ENCODE results near the gene CD4. TPM values are rescaled to one million over a fixed set of nuclear protein-coding genes. Genes with fewer than 3 reads are reported as not detected.

Gene CD4
- total RNA-seq, 4 donors from 2014 or later: 1.8 to 12.9 (median 3.8) TPM

DNA sequence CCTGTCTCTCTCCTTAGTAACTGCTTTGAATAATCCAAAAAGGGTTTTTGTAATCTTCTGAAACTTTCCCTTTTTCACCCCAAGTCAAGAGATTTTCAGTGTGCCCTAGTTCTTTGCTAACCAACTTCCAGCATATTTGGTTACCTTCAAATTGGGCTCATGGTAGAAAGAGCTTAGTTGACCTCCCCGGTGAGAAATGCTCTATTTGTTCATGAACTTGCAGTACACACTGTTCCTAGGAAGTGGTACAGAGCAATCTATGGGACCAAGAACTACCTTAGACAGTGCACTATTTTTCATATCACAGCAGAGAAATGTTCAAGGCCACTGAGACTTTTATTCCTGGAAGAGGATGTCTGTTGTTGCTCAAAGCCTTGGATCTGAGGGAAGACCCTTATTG lies 64.3 kb downstream of the CD4 start:
- intact Hi-C loops (cut with DNase I; ENCODE audit: low total_unique reads) (loop anchor here (10.0 kb wide), 1 partner anchor 299 kb away; the partner anchor contains the start of gene IFFO1), in situ Hi-C loops (cut with MboI; ENCODE audit: low sequenced_read_pairs in 4 of 4) (no loop called here)
- Histone ChIP-seq H3K27ac (peak overlapping the region; percentile 78 to 97 (median 92)), H3K4me3 (peak overlapping the region in 1 of 4 donors; percentile 68), H3K4me1 (peaks cover 13 to 17% of the 10 kb centered on the region in 2 donors), H3K36me3 (peaks cover 0 to 33% of the 10 kb centered on the region in 2 donors), H3K27me3 (no peaks in the 10 kb centered on the region), H3K9me3 (no peaks in the 10 kb centered on the region)
- no peak for TF ChIP-seq POLR2A (IDR thresholded peaks at IDR 0.05)
- TF ChIP-seq, protein P1, sequence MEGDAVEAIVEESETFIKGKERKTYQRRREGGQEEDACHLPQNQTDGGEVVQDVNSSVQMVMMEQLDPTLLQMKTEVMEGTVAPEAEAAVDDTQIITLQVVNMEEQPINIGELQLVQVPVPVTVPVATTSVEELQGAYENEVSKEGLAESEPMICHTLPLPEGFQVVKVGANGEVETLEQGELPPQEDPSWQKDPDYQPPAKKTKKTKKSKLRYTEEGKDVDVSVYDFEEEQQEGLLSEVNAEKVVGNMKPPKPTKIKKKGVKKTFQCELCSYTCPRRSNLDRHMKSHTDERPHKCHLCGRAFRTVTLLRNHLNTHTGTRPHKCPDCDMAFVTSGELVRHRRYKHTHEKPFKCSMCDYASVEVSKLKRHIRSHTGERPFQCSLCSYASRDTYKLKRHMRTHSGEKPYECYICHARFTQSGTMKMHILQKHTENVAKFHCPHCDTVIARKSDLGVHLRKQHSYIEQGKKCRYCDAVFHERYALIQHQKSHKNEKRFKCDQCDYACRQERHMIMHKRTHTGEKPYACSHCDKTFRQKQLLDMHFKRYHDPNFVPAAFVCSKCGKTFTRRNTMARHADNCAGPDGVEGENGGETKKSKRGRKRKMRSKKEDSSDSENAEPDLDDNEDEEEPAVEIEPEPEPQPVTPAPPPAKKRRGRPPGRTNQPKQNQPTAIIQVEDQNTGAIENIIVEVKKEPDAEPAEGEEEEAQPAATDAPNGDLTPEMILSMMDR (IDR thresholded peaks at IDR 0.05 in 4 of 5, conservative IDR thresholded peaks at IDR 0.05 in 1 of 5): no peak
- ATAC-seq (no peak), DNase-seq (no peak)

DNA sequence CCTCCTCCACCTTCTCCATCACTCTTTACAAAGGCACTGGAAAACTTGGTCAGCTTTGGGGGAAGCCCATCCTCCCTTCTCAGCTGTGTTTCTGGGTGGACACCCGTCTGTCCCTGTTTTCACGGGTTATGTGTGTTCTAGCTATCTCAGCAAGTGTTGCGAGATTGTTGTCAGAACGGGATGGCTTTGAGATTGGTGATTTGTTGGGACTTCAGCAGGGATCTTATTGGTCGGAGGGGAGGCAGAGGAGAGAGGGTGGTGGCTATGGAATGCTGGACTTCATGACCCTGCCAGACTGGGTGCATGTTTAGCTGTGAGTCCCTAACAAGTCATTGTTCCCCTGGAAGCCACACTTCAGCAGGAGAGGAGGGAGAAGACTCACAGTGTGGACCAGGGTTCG lies 64.7 kb downstream of the CD4 start:
- DNase-seq (no peak), ATAC-seq (no peak)
- H3K9me3 ChIP-seq: no peaks in the 10 kb centered on the region
- no peak overlapping the region for H3K4me3 ChIP-seq
- intact Hi-C loops (cut with DNase I; ENCODE audit: low total_unique reads): loop anchor here (10.0 kb wide), 1 partner anchor 299 kb away; the partner anchor contains the start of gene IFFO1
- peak overlapping the region in 1 of 4 donors; percentile 96 for H3K27ac ChIP-seq
- H3K36me3 ChIP-seq: peaks cover 0 to 37% of the 10 kb centered on the region in 2 donors
- in situ Hi-C loops (cut with MboI; ENCODE audit: low sequenced_read_pairs in 4 of 4): no loop called here
- TF ChIP-seq, protein P1 (IDR thresholded peaks at IDR 0.05 in 4 of 5, conservative IDR thresholded peaks at IDR 0.05 in 1 of 5): no peak
- no peak for TF ChIP-seq POLR2A (IDR thresholded peaks at IDR 0.05)
- H3K4me1 ChIP-seq: peaks cover 13 to 17% of the 10 kb centered on the region in 2 donors
- no peaks in the 10 kb centered on the region for H3K27me3 ChIP-seq

DNA sequence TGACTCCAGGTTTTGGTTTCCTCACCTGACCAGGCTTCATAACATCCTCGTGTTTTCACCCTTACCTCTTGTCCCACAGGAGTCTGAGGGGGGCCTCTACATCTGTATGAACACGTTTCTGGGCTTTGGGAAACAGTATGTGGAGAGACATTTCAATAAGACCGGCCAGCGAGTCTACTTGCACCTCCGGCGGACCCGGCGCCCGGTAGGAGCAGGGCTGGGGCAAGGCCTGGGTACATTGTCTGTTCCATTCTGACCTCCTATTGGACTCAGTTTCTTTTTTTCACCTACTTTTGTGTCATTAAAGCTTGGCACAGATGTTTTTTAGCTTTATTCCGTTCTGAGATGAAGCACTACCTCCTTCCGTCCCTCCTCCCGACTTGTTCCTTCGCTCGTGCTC lies 66.0 kb downstream of the CD4 start:
- Histone ChIP-seq H3K4me1 (peaks cover 13 to 17% of the 10 kb centered on the region in 2 donors), H3K9me3 (no peaks in the 10 kb centered on the region), H3K4me3 (no peak overlapping the region), H3K36me3 (peaks cover 0 to 50% of the 10 kb centered on the region in 2 donors), H3K27me3 (no peaks in the 10 kb centered on the region), H3K27ac (no peak overlapping the region)
- TF ChIP-seq POLR2A (IDR thresholded peaks at IDR 0.05): no peak
- TF ChIP-seq, protein P1 (IDR thresholded peaks at IDR 0.05 in 4 of 5, conservative IDR thresholded peaks at IDR 0.05 in 1 of 5): no peak
- intact Hi-C loops (cut with DNase I; ENCODE audit: low total_unique reads): loop anchor here (10.0 kb wide), 1 partner anchor 301 kb away; the partner anchor contains the start of gene IFFO1
- in situ Hi-C loops (cut with MboI; ENCODE audit: low sequenced_read_pairs in 4 of 4): no loop called here
- DNase-seq (no peak), ATAC-seq (no peak)

DNA sequence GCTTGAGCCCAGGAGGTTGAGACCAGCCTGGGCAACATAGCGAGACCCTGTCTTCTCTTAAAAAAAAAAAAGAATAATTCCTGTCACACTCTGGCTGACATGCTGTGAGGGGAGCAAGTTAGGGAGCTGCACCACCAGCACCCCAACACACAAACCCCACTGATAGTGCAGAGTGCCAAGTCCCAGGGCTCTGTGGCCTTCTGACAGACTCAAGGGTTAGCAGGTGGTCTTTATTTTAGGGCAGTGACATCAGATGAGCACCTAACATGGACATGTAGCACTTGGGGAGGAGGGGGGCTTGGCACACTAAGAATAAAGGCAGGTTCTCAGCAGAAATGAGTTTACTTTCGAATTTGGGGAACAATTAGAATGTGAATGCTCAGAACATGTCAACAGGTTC lies 69.5 kb downstream of the CD4 start:
- DNase-seq (no peak), ATAC-seq (no peak)
- no peak overlapping the region for H3K27ac ChIP-seq
- no peaks in the 10 kb centered on the region for H3K27me3 ChIP-seq
- H3K4me3 ChIP-seq: no peak overlapping the region
- TF ChIP-seq, protein P1 (IDR thresholded peaks at IDR 0.05 in 4 of 5, conservative IDR thresholded peaks at IDR 0.05 in 1 of 5): no peak
- TF ChIP-seq POLR2A (IDR thresholded peaks at IDR 0.05): no peak
- in situ Hi-C loops (cut with MboI; ENCODE audit: low sequenced_read_pairs in 4 of 4): no loop called here
- H3K9me3 ChIP-seq: no peaks in the 10 kb centered on the region
- H3K4me1 ChIP-seq: peaks cover under 1 to 3% of the 10 kb centered on the region in 2 donors
- intact Hi-C loops (cut with DNase I; ENCODE audit: low total_unique reads): loop anchor here (10.0 kb wide), 1 partner anchor 304 kb away; the partner anchor contains the start of gene IFFO1
- peaks cover 0 to 85% of the 10 kb centered on the region in 2 donors for H3K36me3 ChIP-seq

DNA sequence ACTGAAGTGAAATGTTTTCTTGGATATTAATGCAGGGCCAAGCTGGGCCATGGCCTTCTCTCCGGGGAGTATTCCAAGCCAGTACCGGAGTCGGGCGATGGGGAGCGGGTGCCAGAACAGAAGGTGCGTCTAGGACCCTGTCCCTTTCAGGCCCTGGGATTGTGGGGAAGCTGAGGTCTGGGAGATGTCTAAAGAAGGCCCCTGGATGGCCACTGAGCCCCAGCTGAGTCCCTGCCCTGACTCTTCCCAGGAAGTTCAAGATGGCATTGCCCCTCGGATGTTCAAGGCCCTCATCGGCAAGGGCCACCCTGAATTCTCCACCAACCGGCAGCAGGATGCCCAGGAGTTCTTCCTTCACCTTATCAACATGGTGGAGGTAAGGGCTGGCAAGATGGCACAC lies 70.8 kb downstream of the CD4 start:
- Histone ChIP-seq H3K4me1 (no peaks in the 10 kb centered on the region), H3K36me3 (peaks cover 0 to 98% of the 10 kb centered on the region in 2 donors), H3K27me3 (no peaks in the 10 kb centered on the region), H3K9me3 (no peaks in the 10 kb centered on the region), H3K27ac (no peak overlapping the region), H3K4me3 (no peak overlapping the region)
- in situ Hi-C loops (cut with MboI; ENCODE audit: low sequenced_read_pairs in 4 of 4): no loop called here
- intact Hi-C loops (cut with DNase I; ENCODE audit: low total_unique reads): no loop called here
- DNase-seq (no peak), ATAC-seq (no peak)
- TF ChIP-seq POLR2A (IDR thresholded peaks at IDR 0.05): no peak
- TF ChIP-seq, protein P1 (IDR thresholded peaks at IDR 0.05 in 4 of 5, conservative IDR thresholded peaks at IDR 0.05 in 1 of 5): no peak
